Stimulated activated CD4-positive, alpha-beta T cell treated with anti-CD3 and anti-CD28 coated beads, Interleukin-12 subunit alpha, Interleukin-12 subunit beta, amount 100 ng/mL, for 24 hours (primary cell): ENCODE data around the gene LUC7L2.
"Not testable (repeated sequence)": the region's sequence is repeated elsewhere in the genome, so short reads cannot be mapped to it uniquely, and the experiment has no call there.

Experiments used
- DNase-seq, 2 experiments: peaks; one replicate each; pipeline ENCODE4 v3.0.0-alpha.2; 2020; ENCODE audit warnings: low read depth in 2 of 2

LUC7L2 gene

DNA sequence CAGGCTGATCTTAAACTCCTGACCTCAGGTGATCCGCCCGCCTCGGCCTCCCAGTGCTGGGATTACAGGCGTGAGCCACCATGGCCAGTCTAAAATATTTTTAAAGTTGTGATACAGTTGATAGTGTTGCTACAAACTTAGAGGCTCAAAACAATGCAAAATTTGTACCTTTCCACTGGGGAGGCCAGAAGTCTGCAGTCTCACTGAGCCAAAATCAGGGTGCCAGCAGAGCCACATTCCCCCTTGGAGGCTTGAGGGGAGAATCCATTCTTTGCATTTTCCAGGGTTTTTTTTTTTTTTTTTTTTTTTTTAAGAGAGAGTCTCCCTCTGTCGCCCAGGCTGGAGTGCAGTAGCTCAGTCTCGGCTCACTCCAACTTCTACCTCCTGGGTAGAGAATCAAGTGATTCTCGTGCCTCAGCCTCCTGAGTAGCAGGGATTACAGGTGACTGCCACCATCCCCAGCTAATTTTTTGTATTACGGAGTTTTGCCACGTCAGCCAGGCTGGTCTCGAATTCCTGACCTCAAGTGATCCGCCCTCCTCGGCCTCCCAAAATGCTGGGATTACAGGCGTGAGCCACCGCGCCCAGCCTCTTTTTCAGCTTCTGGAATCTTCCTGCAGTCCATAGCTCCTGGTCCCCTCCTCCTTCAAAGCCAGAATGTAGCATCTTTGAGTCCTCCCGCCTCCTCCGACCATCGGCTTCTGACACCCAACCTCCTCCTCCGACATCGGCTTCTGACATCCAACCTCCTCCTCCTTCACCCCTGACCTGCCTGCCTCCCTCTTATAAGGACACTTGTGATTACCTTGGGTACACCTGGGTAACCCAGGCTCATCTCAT lies 86.6 kb downstream of the LUC7L2 start:
- no peak for DNase-seq

DNA sequence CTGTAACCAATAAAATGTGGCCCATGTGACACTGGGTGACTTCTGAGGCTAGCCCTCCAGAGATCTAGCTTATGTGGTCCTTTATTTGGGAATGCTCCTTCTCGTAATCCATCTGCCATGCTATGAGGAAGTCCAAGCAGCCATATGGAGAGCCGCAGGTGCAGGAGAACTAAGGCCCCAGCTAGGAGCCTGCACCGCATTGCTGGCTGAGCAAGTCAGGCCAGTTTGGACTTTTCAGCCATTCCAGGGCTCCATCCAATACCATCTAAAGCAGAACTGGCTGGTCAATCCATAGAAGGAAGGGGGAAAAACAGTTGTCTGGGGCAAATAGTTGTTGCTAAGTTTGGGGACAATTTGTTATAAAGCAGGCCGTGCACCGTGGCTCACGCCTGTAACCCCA lies 91.2 kb downstream of the LUC7L2 start:
- DNase-seq, result no peak

DNA sequence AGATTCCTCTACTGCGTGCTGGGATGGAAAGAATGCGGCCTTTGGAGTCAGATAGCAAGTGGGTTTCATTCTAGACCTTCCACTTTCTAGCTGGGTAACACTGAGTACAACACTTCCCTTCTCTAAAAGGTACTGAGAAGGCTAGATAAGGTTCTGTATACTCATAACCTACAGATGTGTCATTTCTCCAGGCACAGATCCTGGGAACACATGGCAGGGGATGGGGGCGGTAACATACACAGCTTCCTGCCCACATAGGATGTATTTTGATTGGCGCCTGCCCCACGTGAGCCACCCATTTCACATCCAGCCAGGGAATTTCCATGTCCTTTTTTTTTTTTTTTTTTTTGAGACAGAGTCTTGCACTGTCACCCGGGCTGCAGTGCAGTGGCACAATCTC lies 91.9 kb downstream of the LUC7L2 start:
- DNase-seq, result no peak

DNA sequence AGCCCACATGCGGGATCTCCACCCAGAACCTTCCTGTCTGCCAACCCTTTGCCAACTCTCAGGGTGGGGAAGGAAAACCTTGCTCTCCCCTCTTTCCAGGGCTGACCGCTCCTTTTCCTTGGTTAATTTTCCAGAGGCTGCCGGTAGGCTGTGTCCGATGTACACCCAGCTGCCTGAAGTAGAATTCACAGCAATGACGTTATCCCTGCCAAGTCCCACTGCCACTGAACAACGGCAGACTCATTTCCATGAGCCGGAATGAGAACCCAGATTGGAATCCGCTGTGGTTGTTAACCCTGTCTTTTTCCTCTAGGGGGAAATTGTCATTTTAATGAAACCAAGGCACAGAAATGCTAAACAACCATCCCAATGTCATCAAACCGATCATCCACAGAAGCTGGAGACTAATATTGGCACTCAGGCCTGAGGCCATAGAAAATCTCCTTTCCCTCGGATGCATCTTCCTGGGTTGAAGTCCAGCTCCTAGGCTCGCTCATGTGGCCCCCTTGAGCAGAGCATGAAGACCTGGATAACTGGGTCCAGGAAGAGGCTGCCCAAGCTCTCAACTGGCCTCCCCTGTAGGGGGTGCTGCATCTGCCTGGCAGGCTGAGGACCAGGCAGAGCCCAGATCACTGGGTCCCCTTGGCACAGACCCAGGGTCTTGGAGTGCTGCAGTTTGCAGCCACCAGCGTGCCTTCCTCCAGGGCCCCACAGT lies 93.4 kb downstream of the LUC7L2 start:
- no peak for DNase-seq

- no peak for DNase-seq
Measured at GRCh38 chr7:139453673-139454321, 94.1 kb downstream of the LUC7L2 start.

DNA sequence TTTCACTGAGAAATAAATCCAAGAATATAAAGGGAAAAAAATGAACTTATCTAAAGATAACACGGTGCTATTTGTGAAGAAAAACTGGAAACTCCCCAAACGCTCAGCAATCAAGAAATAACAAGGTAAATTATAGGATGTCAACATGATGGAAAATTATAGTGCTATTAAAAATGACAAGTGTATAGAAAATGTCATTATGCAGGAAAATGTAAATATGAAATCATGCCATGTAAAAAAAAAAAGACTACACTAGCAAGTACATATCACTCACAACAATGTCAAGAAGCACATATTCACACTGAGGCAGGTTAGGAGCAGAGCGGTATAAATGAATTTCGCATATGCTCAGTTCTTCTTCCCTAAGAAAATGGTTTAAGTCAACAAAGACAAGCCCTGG lies 96.1 kb downstream of the LUC7L2 start:
- no peak for DNase-seq

DNA sequence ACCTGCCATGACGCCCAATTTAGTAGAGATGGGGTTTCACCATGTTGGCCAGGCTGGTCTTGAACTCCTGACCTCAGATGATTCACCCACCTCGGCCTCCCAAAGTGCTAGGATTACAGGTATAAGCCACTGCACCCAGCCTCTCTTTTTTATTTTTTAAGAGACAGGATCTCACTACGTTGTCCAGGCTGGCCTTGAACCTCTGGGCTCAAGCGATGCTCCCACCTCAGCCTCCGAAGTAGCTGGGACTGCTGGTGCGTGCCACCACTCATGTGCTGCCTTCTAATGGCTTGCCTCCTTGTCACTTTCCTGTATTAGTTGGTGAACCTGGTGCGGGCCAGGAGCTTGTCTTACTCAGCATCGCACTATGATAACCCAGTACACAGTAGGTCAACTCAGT lies 96.8 kb downstream of the LUC7L2 start:
- no peak for DNase-seq

DNA sequence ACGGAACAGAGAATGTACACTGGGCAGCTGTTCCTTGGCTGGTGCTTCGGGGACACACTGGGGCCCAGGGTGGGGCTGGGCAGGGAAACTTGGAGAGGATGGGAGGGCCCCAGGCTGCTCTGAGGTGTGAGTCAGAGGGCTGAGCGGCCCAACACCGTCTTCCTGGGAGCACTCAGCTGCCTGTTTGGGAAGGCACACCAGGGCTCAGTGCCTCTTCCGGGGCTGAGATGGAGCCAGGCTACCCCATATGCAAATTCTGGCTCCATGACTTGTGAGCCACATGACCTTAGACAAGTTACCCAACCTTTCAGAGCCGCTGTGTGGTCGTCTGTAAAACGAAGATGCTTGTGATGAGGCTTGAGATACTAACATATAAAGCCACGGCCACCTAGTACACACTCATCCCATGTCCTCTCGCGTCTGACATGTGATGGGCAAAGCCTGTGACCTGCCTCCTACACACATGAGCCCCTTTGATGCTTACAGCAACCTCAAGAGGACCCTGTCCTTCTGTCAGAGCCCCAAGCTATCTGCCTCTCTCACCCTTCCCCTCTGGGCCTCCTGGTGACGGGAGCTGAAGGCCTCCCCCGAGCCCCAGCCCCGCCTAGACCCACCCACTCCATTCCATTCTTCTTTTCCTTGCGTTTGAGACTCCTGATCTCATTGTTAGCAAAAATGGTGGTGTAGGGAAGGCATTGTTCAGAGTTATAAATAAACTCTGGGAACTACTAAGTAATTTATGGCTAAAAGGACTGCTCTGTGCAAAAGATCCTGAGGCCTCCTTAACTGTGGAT lies 97.7 kb downstream of the LUC7L2 start:
- no peak for DNase-seq

DNA sequence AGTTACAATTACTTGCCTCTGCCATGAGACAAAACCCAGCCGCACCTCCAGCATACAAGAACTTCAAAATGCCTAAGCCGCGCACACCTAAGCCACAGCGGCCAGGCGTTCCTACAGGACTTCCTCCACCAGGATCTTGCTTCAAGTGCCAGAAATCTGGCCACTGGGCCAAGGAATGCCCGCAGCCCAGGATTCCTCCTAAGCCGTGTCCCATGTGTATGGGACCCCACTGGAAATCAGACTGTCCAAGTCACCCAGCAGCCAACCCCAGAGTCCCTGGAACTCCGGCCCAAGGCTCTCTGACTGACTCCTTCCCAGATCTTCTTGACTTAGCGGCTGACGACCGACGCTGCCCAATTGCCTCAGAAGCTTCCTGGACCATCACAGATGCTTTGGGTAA lies 103.7 kb downstream of the LUC7L2 start:
- not testable (repeated sequence) for DNase-seq

- not testable (repeated sequence) for DNase-seq
Measured at GRCh38 chr7:139464511-139464910, 104.8 kb downstream of the LUC7L2 start.

DNA sequence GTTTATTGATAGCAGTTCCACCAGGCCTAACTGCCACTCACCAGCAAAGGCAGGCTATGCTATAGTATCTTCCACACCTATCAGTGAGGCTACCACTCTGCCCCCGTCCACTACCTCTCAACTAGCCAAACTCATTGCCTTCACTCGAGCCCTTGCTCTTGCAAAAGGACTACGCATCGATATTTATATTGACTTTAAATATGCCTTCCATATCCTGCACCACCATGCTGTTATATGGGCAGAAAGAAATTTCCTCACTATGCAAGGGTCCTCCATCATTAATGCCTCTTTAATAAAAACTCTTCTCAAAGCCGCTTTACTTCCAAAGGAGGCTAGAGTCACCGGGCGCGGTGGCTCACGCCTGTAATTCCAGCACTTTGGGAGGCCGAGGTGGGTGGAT lies 105.4 kb downstream of the LUC7L2 start:
- DNase-seq, result not testable (repeated sequence)

- not testable (repeated sequence) for DNase-seq
Measured at GRCh38 chr7:139467729-139468128, 108.0 kb downstream of the LUC7L2 start.

- not testable (repeated sequence) for DNase-seq
Measured at GRCh38 chr7:139468281-139468680, 108.6 kb downstream of the LUC7L2 start.

GRCh38 chr7:139471740-139472353 lies 112.2 kb downstream of the LUC7L2 start:
- DNase-seq, result no peak
